WTC11 (cell line): ENCODE results near the gene NEURL1.

Experiments used
- ATF2 ChIP-seq: sonication (generic); formaldehyde crosslinking; IDR thresholded peaks from 2 replicates; pipeline ENCODE4 v1.8.1; 2022; ENCODE audit warnings: low read depth, missing genetic modification reagents, borderline replicate concordance
- CTCF ChIP-seq: fragments of 200-600 bp; IDR thresholded peaks from 2 replicates; pipeline ENCODE4 v1.8.0; 2022; ENCODE audit warnings: antibody characterized with exemption
- JUN ChIP-seq: sonication (generic); formaldehyde crosslinking; IDR thresholded peaks from 2 replicates; pipeline ENCODE4 v1.8.0; 2023; ENCODE audit warnings: mild to moderate bottlenecking, missing genetic modification reagents
- KAT7 ChIP-seq: sonication (generic); formaldehyde crosslinking; IDR thresholded peaks from 2 replicates; pipeline ENCODE4 v1.8.1; 2023; ENCODE audit warnings: missing genetic modification reagents, mild to moderate bottlenecking, borderline replicate concordance
- NR1H2 ChIP-seq: sonication (generic); formaldehyde crosslinking; IDR thresholded peaks from 2 replicates; pipeline ENCODE4 v1.9.0; 2021; ENCODE audit warnings: mild to moderate bottlenecking, moderate library complexity, missing genetic modification reagents
- NR3C1 ChIP-seq: sonication (generic); formaldehyde crosslinking; conservative IDR thresholded peaks from 2 replicates; pipeline ENCODE4 v1.8.1; 2023; ENCODE audit warnings: low read depth, mild to moderate bottlenecking, missing genetic modification reagents
- TEAD4 ChIP-seq: sonication (generic); formaldehyde crosslinking; IDR thresholded peaks from 2 replicates; pipeline ENCODE4 v1.8.0; 2022; ENCODE audit warnings: mild to moderate bottlenecking, missing genetic modification reagents
- USF2 ChIP-seq: sonication (generic); formaldehyde crosslinking; IDR thresholded peaks from 2 replicates; pipeline ENCODE4 v1.8.1; 2023; ENCODE audit warnings: mild to moderate bottlenecking, missing genetic modification reagents, moderate library complexity
- ZBTB43 ChIP-seq: sonication (generic); formaldehyde crosslinking; IDR thresholded peaks from 2 replicates; pipeline ENCODE4 v1.8.1; 2023; ENCODE audit warnings: mild to moderate bottlenecking, missing genetic modification reagents
- ZNF121 ChIP-seq: sonication (generic); formaldehyde crosslinking; IDR thresholded peaks from 2 replicates; pipeline ENCODE4 v1.8.0; 2023; ENCODE audit warnings: missing genetic modification reagents
- ZNF671 ChIP-seq: fragments of 250-450 bp; sonication (Bioruptor Pico); IDR thresholded peaks from 2 replicates; pipeline ENCODE4 v1.8.0; 2021; ENCODE audit warnings: mild to moderate bottlenecking
- ZSCAN18 ChIP-seq: fragments of 250-450 bp; sonication (Bioruptor Pico); IDR thresholded peaks from 2 replicates; pipeline ENCODE4 v2.1.2; 2022; ENCODE audit warnings: mild to moderate bottlenecking, moderate library complexity

- TF ChIP-seq ZBTB43 (CRISPR knock-in tag), result no peak
- no peak for TF ChIP-seq ZNF671 (CRISPR knock-in tag)
- TF ChIP-seq KAT7 (CRISPR knock-in tag), result no peak
- TF ChIP-seq USF2 (CRISPR knock-in tag), result no peak
- TF ChIP-seq NR1H2 (CRISPR knock-in tag), result no peak
- TF ChIP-seq CTCF, result no peak
- TF ChIP-seq TEAD4, result no peak
- TF ChIP-seq ATF2 (CRISPR knock-in tag), result no peak
- no peak for TF ChIP-seq ZSCAN18 (CRISPR knock-in tag)
- TF ChIP-seq ZNF121 (CRISPR knock-in tag), result no peak
- no peak for TF ChIP-seq JUN (CRISPR knock-in tag)
- TF ChIP-seq NR3C1 (CRISPR knock-in tag), result no peak
Observed at GRCh38 chr10:103616705-103617601, 123.4 kb downstream of the NEURL1 start.
